Testis (tissue), 2 donors: ENCODE measurements around the gene RALB.

Experiments used
- CTCF ChIP-seq, 3 experiments: fragments of 450-650 bp in 2 of 3; fragments of 200-600 bp in 1 of 3; sonication (generic) in 1 of 3; IDR thresholded peaks; one replicate each; pipeline ENCODE4 v1.5.1; 2016 to 2019; ENCODE audit warnings: antibody characterized with exemption in 3 of 3, mild to moderate bottlenecking in 2 of 3, moderate library complexity in 1 of 3
- POLR2A ChIP-seq: fragments of 450-650 bp; IDR thresholded peaks from one replicate; pipeline ENCODE4 v1.6.1; 2017; ENCODE audit warnings: antibody characterized with exemption, mild to moderate bottlenecking, moderate library complexity

DNA sequence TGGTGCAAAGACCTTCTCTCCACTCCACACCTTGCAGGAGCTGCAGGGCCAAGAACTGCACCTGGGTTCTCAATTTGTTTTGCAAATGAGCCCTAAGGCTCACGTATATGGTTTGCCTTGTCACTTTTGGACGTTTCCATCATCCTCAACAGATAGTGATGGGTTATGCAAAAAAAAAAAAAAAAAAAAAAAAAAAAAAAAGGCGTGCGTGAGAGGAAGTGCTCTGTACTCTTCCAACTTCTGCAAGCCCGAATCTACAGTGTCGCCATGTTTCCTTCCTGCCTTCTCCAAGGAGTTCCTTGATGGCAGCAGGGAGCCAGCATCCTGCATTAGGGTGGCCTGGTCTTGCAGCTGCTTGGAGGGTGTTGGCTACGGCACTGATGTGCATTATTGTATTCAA lies 89.3 kb downstream of the RALB start:
- TF ChIP-seq CTCF (IDR thresholded peaks at IDR 0.05) (no peak), POLR2A (no peak)
